Osteocyte (in vitro differentiated cells): ENCODE results near the gene TRIM42. TPM values are rescaled to one million over a fixed set of nuclear protein-coding genes. Genes with fewer than 3 reads are reported as not detected.

ENCODE experiments used
- DNase-seq: peaks from one replicate; pipeline ENCODE4 v3.0.0; 2021; ENCODE audit warnings: mixed read lengths; ENCODE audit not compliant: unreplicated experiment; ENCODE audit errors: extremely low spot score
- H3K27ac Mint-ChIP-seq: one replicate; pipeline ENCODE4 v1.8.0; 2021; ENCODE audit warnings: mild to moderate bottlenecking, mixed read lengths; ENCODE audit not compliant: unreplicated experiment
- H3K27me3 Mint-ChIP-seq: one replicate; pipeline ENCODE4 v1.8.0; 2021; ENCODE audit warnings: mixed read lengths; ENCODE audit not compliant: unreplicated experiment
- H3K36me3 Mint-ChIP-seq: one replicate; pipeline ENCODE4 v1.8.0; 2021; ENCODE audit warnings: mixed read lengths; ENCODE audit not compliant: unreplicated experiment
- H3K4me1 Mint-ChIP-seq: one replicate; pipeline ENCODE4 v1.8.0; 2021; ENCODE audit warnings: mixed read lengths; ENCODE audit not compliant: unreplicated experiment
- H3K4me3 Mint-ChIP-seq: one replicate; pipeline ENCODE4 v1.8.0; 2021; ENCODE audit warnings: mild to moderate bottlenecking, moderate library complexity, mixed read lengths; ENCODE audit not compliant: unreplicated experiment
- H3K9me3 Mint-ChIP-seq: one replicate; pipeline ENCODE4 v1.8.0; 2021; ENCODE audit warnings: mixed read lengths; ENCODE audit not compliant: unreplicated experiment
- total RNA-seq: library from RNA; stranded (reverse); gene quantifications from 2 replicates; pipeline ENCODE4 v1.2.1, GENCODE V29; 2021
- TF ChIP-seq, protein P1 (sequence below): fragments of 200-600 bp; sonication (generic); IDR thresholded peaks from 2 replicates; pipeline ENCODE4 v1.5.0; 2021; ENCODE audit warnings: antibody characterized with exemption, mild to moderate bottlenecking, moderate library complexity

Gene TRIM42
- total RNA-seq, 1 donor from 2014 or later, result not detected

DNA sequence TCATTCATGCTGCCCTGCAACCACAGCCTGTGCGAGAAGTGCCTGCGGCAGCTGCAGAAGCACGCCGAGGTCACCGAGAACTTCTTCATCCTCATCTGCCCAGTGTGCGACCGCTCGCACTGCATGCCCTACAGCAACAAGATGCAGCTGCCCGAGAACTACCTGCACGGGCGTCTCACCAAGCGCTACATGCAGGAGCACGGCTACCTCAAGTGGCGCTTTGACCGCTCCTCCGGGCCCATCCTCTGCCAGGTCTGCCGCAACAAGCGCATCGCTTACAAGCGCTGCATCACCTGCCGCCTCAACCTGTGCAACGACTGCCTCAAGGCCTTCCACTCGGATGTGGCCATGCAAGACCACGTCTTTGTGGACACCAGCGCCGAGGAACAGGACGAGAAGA lies 4.7 kb downstream of the TRIM42 start:
- Mint-ChIP-seq H3K36me3 (no peaks in the 10 kb centered on the region), H3K4me1 (no peaks in the 10 kb centered on the region), H3K9me3 (no peaks in the 10 kb centered on the region), H3K4me3 (no peak overlapping the region), H3K27me3 (peaks cover under 1% of the 10 kb centered on the region), H3K27ac (no peak overlapping the region)
- DNase-seq, result no peak
- TF ChIP-seq, protein P1, sequence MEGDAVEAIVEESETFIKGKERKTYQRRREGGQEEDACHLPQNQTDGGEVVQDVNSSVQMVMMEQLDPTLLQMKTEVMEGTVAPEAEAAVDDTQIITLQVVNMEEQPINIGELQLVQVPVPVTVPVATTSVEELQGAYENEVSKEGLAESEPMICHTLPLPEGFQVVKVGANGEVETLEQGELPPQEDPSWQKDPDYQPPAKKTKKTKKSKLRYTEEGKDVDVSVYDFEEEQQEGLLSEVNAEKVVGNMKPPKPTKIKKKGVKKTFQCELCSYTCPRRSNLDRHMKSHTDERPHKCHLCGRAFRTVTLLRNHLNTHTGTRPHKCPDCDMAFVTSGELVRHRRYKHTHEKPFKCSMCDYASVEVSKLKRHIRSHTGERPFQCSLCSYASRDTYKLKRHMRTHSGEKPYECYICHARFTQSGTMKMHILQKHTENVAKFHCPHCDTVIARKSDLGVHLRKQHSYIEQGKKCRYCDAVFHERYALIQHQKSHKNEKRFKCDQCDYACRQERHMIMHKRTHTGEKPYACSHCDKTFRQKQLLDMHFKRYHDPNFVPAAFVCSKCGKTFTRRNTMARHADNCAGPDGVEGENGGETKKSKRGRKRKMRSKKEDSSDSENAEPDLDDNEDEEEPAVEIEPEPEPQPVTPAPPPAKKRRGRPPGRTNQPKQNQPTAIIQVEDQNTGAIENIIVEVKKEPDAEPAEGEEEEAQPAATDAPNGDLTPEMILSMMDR, result no peak

DNA sequence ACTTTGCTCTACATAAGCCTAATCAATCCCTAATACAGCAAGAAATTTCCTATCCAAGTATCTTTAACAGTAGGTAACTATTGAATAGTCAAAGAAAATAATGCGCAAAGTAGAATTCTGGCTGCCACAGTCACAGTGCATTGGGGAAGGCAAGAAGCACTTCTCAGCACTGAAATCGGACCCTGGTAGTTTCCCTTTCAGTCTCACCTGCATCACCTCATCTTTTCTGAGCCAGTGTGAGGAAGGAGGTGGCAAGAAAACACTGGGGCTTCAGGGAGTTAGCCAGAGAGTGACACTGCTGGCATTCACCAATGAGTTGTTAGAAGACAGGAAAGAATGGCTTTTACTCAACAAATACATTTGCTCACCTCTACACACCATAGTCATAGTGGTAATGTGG lies 8.3 kb downstream of the TRIM42 start:
- Mint-ChIP-seq H3K27ac (no peak overlapping the region), H3K36me3 (no peaks in the 10 kb centered on the region), H3K4me1 (no peaks in the 10 kb centered on the region), H3K27me3 (no peaks in the 10 kb centered on the region), H3K4me3 (no peak overlapping the region), H3K9me3 (no peaks in the 10 kb centered on the region)
- no peak for DNase-seq
- TF ChIP-seq, protein P1, result no peak

DNA sequence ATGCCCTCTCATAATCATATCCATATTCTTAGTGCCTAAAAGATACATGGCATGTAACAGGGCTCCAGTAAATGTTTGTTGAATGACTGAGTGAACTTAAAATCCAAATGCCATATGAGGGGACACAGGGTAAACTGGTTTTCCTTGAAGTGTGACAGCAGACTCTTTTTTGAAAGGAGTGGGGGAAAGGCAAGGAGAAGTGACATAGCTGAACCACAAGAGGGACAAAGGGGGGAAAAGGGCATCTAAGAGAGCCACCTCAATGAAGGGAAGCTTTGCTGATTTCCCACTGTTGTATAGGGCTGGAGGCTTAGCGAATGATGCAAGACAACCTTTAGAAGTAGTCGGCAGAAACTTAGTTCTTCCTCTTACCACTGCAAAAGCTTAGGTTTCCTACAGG lies 9.1 kb downstream of the TRIM42 start:
- TF ChIP-seq, protein P1, result no peak
- no peaks in the 10 kb centered on the region for H3K4me1 Mint-ChIP-seq

DNA sequence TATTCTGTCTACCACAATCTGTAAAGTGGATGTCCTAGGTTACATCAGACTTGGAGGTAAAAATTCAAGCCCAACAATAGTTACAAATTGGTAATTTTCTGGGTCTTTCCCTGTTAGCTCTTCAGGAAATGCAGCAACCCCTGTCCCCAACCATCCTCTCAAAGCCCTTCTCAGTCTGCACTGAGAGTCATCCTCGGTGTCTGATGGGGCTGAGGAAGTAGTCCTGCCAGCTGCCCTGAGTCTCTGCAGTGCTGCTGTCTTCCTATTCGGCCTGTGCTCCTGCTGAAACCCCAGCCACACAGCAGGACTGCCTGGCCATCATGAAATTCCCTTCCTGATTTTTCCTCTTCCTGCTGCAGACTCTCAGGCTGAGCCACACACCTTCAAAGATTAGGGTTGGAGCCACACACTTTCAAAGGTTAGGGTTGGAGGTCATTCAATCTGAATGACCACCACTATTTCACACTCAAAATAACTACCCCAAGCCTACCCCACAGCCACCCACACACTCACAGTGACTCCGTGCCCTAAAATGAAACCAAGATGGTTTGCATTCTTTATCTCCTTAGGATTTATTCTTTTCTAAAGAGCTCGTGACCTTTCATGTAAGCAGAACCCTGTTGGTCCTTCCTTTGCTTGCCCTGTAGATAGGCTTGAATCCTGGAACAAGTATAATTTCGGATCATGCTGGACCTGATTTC lies 17.6 kb downstream of the TRIM42 start:
- DNase-seq, result no peak
- peaks cover 6% of the 10 kb centered on the region for H3K27me3 Mint-ChIP-seq
- peaks cover 9% of the 10 kb centered on the region for H3K4me1 Mint-ChIP-seq
- TF ChIP-seq, protein P1, result no peak
- no peak overlapping the region for H3K4me3 Mint-ChIP-seq
- H3K36me3 Mint-ChIP-seq, result no peaks in the 10 kb centered on the region
- H3K27ac Mint-ChIP-seq, result no peak overlapping the region
- no peaks in the 10 kb centered on the region for H3K9me3 Mint-ChIP-seq

More for the DNA sequence above, 9.1 kb downstream of the TRIM42 start:
- H3K4me3 Mint-ChIP-seq, result no peak overlapping the region
- no peaks in the 10 kb centered on the region for H3K36me3 Mint-ChIP-seq
- DNase-seq, result no peak
- H3K27me3 Mint-ChIP-seq, result no peaks in the 10 kb centered on the region
- no peaks in the 10 kb centered on the region for H3K9me3 Mint-ChIP-seq
- H3K27ac Mint-ChIP-seq, result no peak overlapping the region

DNA sequence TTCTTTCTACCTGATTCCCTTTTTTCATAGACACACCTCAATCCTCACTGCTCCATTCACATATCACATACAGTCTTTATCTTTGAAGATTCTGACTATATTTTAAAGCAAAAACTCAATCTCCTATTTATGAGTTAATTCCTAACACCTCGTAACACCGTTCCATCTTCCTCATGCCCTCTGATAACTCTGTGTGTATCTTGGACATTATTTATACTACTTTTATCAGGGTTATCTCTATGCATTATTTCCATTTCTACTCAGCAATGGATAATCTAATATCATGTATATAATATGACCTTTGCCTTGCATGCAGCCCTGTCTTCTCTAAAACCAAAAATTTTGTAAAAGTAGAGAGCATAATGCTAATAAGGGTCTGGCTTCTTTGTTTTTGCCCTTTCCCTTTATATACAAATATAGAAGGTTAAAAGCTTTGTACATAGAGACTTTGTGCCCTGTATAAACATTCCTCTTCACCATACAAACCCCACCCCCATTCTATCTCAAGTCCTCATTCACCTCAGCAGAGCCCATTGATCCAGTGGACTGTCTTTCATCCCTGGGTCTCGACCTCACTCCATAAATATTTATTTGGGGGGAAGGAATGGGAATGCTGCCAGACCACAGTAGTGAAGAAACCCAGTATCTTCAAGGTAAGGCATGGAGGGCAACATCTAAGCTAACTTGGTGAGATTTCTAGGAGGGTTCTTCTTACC lies 21.8 kb downstream of the TRIM42 start:
- no peak overlapping the region for H3K27ac Mint-ChIP-seq
- H3K27me3 Mint-ChIP-seq, result peaks cover 8% of the 10 kb centered on the region
- TF ChIP-seq, protein P1, result no peak
- H3K4me1 Mint-ChIP-seq, result peaks cover 9% of the 10 kb centered on the region
- H3K4me3 Mint-ChIP-seq, result no peak overlapping the region
- no peaks in the 10 kb centered on the region for H3K9me3 Mint-ChIP-seq
- DNase-seq, result no peak
- H3K36me3 Mint-ChIP-seq, result no peaks in the 10 kb centered on the region
